ENCODE measurements around the gene MUC6.

MUC6 gene

DNA sequence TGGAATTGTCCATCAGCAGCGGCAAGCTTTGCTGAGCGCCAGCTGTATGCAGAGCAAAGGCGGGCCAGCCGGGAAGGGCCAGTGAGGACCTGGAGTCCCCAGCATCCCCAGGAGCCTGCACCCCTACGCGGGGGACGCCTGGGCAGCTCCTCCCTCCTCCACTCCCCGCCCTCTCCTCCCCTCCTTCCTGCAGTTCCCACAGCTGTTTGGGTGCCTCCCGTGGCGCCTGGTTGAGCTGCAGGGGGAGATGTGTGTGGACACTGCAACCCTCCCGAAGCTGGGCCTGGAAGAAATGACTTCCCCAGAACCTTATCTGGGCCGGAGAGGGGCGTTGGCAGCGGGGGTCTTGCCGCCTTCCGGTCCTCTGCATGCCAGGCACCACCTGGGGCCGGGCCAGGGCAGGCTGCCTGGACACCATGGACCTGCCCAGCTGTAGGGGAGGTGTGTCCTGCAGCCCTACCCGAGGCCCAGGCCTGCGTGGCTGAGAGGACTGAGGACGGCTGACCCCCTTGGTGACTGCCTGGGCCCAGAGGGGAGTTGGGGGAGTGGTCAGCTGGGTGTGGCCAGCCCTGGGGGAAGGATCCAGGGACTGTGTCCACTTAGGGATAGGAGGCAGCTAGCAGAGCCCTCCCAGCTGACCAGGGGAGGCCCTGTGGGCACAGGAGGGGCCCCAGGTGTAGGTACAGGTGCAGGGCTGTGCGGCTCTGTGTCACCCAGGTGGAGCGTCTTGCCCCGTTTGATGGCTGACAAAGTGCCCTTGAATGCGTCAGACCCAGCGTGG is 16.8 kb upstream of the MUC6 start:
- Histone ChIP-seq H3K9ac (ENCODE audit: low read length) (peak overlapping the region; percentile 30), H3K36me3 (ENCODE audit: control insufficient read depth, insufficient read depth, low read length) (no peaks in the 10 kb centered on the region), H3K27ac (ENCODE audit: low read depth, low read length) (no peak overlapping the region), H3K4me3 (ENCODE audit: low read length) (peak overlapping the region; percentile 44), H3K4me1 (ENCODE audit: control insufficient read depth, insufficient read depth, low read length) (no peaks in the 10 kb centered on the region), H3K27me3 (ENCODE audit: control insufficient read depth, insufficient read depth, low read length) (peaks cover 13% of the 10 kb centered on the region)

GRCh38 chr11:1052133-1053011 is 15.9 kb upstream of the MUC6 start:
- peaks cover 13% of the 10 kb centered on the region for H3K27me3 ChIP-seq (ENCODE audit: control insufficient read depth, insufficient read depth, low read length)
- no peak overlapping the region for H3K4me3 ChIP-seq (ENCODE audit: low read length)
- H3K4me1 ChIP-seq (ENCODE audit: control insufficient read depth, insufficient read depth, low read length): no peaks in the 10 kb centered on the region
- no peaks in the 10 kb centered on the region for H3K36me3 ChIP-seq (ENCODE audit: control insufficient read depth, insufficient read depth, low read length)
- H3K9ac ChIP-seq (ENCODE audit: low read length): no peak overlapping the region
- H3K27ac ChIP-seq (ENCODE audit: low read depth, low read length): no peak overlapping the region

- H3K27me3 ChIP-seq (ENCODE audit: control insufficient read depth, insufficient read depth, low read length): peaks cover 13% of the 10 kb centered on the region
- H3K27ac ChIP-seq (ENCODE audit: low read depth, low read length): no peak overlapping the region
- no peak overlapping the region for H3K9ac ChIP-seq (ENCODE audit: low read length)
- H3K4me1 ChIP-seq (ENCODE audit: control insufficient read depth, insufficient read depth, low read length): no peaks in the 10 kb centered on the region
- H3K36me3 ChIP-seq (ENCODE audit: control insufficient read depth, insufficient read depth, low read length): no peaks in the 10 kb centered on the region
- H3K4me3 ChIP-seq (ENCODE audit: low read length): no peak overlapping the region
Measured at GRCh38 chr11:1051356-1052132, 15.0 kb upstream of the MUC6 start.

DNA sequence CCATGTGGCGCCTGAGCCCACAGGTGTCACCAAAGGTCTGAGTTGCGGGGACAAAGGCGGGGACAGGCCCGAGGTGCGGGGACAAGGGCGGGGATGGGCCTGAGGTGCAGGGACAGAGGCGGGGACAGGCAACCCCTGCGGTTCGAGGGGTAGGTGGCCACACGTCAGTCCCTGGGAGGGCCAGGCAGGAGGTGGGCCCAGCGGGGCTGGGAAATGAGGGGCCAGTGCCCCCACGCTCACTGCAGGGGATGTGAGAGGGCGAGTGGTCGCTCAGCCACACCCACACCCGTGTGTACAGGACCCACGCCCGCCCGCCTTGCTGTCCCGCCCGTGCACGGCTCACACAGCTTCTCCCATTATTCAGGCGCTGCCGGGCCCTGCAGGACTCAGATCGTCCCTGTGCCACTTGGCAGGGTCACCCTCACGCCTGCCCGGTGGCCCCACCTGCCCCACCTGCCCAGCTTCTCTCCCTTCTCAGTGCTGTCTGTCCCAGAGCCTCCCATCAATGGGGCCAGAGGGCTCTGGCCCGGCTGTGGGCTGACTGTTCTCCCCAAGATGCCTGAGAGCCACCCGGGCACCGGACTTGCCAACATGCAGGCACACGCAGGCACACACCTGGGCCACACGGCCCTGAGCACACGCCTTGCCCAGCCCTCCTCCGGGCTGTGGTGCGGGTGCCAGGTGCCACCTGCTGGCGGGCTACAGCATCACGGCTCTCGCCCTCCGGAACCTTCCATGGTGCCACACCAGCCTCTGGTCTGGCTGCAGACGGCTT is 14.2 kb upstream of the MUC6 start:
- no peaks in the 10 kb centered on the region for H3K36me3 ChIP-seq (ENCODE audit: control insufficient read depth, insufficient read depth, low read length)
- H3K4me1 ChIP-seq (ENCODE audit: control insufficient read depth, insufficient read depth, low read length): no peaks in the 10 kb centered on the region
- H3K27me3 ChIP-seq (ENCODE audit: control insufficient read depth, insufficient read depth, low read length): peaks cover 13% of the 10 kb centered on the region
- no peak overlapping the region for H3K4me3 ChIP-seq (ENCODE audit: low read length)
- H3K9ac ChIP-seq (ENCODE audit: low read length): no peak overlapping the region
- no peak overlapping the region for H3K27ac ChIP-seq (ENCODE audit: low read depth, low read length)

DNA sequence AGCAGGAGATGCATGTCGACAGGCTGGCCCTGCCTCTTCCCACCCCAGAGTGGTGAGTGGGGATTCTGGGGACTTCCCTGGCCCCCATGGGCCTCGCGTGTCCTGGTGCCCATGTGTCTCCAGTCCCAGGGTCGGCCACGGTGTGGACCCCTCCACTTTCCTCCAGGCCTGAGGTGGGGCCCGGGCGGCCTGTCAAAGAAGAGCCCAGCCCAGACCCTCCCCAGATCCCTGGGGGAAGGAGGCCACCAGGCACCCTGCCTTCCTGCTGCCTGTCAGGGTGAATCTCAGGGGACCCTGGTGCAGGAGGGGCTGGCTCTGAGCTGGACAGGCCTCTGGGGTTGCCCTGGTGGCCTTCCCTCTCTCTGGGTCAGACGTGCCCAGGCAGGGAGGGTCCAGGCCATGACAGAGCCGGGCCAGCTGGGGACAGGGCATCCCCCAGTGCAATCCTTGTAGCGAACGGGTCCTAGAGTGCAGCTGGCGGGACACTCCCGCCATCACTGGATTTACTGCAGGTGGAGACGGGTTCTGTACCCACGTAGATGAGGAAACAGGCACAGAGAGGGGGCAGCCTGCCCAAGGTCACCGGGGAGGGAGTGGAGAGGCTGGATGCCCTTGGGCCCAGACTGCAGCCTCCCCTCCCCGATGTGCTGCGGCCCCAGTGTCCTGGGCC is 13.5 kb upstream of the MUC6 start:
- Histone ChIP-seq H3K27me3 (ENCODE audit: control insufficient read depth, insufficient read depth, low read length) (peaks cover 13% of the 10 kb centered on the region), H3K36me3 (ENCODE audit: control insufficient read depth, insufficient read depth, low read length) (no peaks in the 10 kb centered on the region), H3K4me1 (ENCODE audit: control insufficient read depth, insufficient read depth, low read length) (no peaks in the 10 kb centered on the region), H3K27ac (ENCODE audit: low read depth, low read length) (no peak overlapping the region), H3K4me3 (ENCODE audit: low read length) (no peak overlapping the region), H3K9ac (ENCODE audit: low read length) (no peak overlapping the region)

- Histone ChIP-seq H3K9ac (ENCODE audit: low read length) (no peak overlapping the region), H3K36me3 (ENCODE audit: control insufficient read depth, insufficient read depth, low read length) (no peaks in the 10 kb centered on the region), H3K4me3 (ENCODE audit: low read length) (no peak overlapping the region), H3K27me3 (ENCODE audit: control insufficient read depth, insufficient read depth, low read length) (peaks cover 13% of the 10 kb centered on the region), H3K27ac (ENCODE audit: low read depth, low read length) (no peak overlapping the region), H3K4me1 (ENCODE audit: control insufficient read depth, insufficient read depth, low read length) (no peaks in the 10 kb centered on the region)
Measured at GRCh38 chr11:1049431-1049891, 12.9 kb upstream of the MUC6 start.

GRCh38 chr11:1049071-1049405 is 12.5 kb upstream of the MUC6 start:
- peaks cover 13% of the 10 kb centered on the region for H3K27me3 ChIP-seq (ENCODE audit: control insufficient read depth, insufficient read depth, low read length)

GRCh38 chr11:1048375-1049070 is 12.0 kb upstream of the MUC6 start:
- Histone ChIP-seq H3K4me3 (ENCODE audit: low read length) (no peak overlapping the region), H3K27me3 (ENCODE audit: control insufficient read depth, insufficient read depth, low read length) (peaks cover 13% of the 10 kb centered on the region), H3K9ac (ENCODE audit: low read length) (no peak overlapping the region), H3K27ac (ENCODE audit: low read depth, low read length) (no peak overlapping the region), H3K36me3 (ENCODE audit: control insufficient read depth, insufficient read depth, low read length) (no peaks in the 10 kb centered on the region), H3K4me1 (ENCODE audit: control insufficient read depth, insufficient read depth, low read length) (no peaks in the 10 kb centered on the region)

More at GRCh38 chr11:1049071-1049405, 12.5 kb upstream of the MUC6 start:
- H3K4me3 ChIP-seq (ENCODE audit: low read length): no peak overlapping the region
- H3K4me1 ChIP-seq (ENCODE audit: control insufficient read depth, insufficient read depth, low read length): no peaks in the 10 kb centered on the region
- no peaks in the 10 kb centered on the region for H3K36me3 ChIP-seq (ENCODE audit: control insufficient read depth, insufficient read depth, low read length)
- no peak overlapping the region for H3K27ac ChIP-seq (ENCODE audit: low read depth, low read length)
- no peak overlapping the region for H3K9ac ChIP-seq (ENCODE audit: low read length)

- Histone ChIP-seq H3K4me1 (ENCODE audit: control insufficient read depth, insufficient read depth, low read length) (no peaks in the 10 kb centered on the region), H3K36me3 (ENCODE audit: control insufficient read depth, insufficient read depth, low read length) (no peaks in the 10 kb centered on the region), H3K27ac (ENCODE audit: low read depth, low read length) (no peak overlapping the region), H3K4me3 (ENCODE audit: low read length) (no peak overlapping the region), H3K27me3 (ENCODE audit: control insufficient read depth, insufficient read depth, low read length) (peaks cover 13% of the 10 kb centered on the region), H3K9ac (ENCODE audit: low read length) (no peak overlapping the region)
Measured at GRCh38 chr11:1047595-1048156, 11.2 kb upstream of the MUC6 start.

- Histone ChIP-seq H3K36me3 (ENCODE audit: control insufficient read depth, insufficient read depth, low read length) (no peaks in the 10 kb centered on the region), H3K27ac (ENCODE audit: low read depth, low read length) (no peak overlapping the region), H3K27me3 (ENCODE audit: control insufficient read depth, insufficient read depth, low read length) (peaks cover 7% of the 10 kb centered on the region), H3K9ac (ENCODE audit: low read length) (no peak overlapping the region), H3K4me1 (ENCODE audit: control insufficient read depth, insufficient read depth, low read length) (no peaks in the 10 kb centered on the region), H3K4me3 (ENCODE audit: low read length) (no peak overlapping the region)
Measured at GRCh38 chr11:1044160-1044559, 7.6 kb upstream of the MUC6 start.

Measured in rectal smooth muscle tissue (tissue), 1 donor.